MM.1S (cell line): Measurements from ENCODE around the gene ANKS1B.

Experiments used
- DNase-seq: peaks from one replicate; pipeline ENCODE4 v3.0.0-alpha.2; 2015
- H2AFZ ChIP-seq: fragments of 300-600 bp; sonication (generic); 2 replicates; pipeline ENCODE4 v1.6.0; 2016; ENCODE audit warnings: antibody characterized with exemption, low read length
- H3F3A ChIP-seq: fragments of 300-600 bp; sonication (generic); 2 replicates; pipeline ENCODE4 v1.6.1; 2016; ENCODE audit warnings: mild to moderate bottlenecking, antibody characterized with exemption, low read length, moderate library complexity, mixed read lengths; ENCODE audit not compliant: insufficient read depth
- H3K27ac ChIP-seq: fragments of 300-600 bp; sonication (generic); 2 replicates; pipeline ENCODE4 v1.5.1; 2016; ENCODE audit warnings: mild to moderate bottlenecking, low read length
- H3K27me3 ChIP-seq: fragments of 300-600 bp; sonication (generic); replicated peaks from 2 replicates; pipeline ENCODE4 v1.6.0; 2016; ENCODE audit warnings: low read length; ENCODE audit not compliant: insufficient read depth
- H3K36me3 ChIP-seq: fragments of 300-600 bp; sonication (generic); replicated peaks from 2 replicates; pipeline ENCODE4 v1.6.1; 2016; ENCODE audit warnings: mild to moderate bottlenecking, low read length, mixed read lengths; ENCODE audit not compliant: insufficient read depth
- H3K4me1 ChIP-seq: fragments of 300-600 bp; sonication (generic); 2 replicates; pipeline ENCODE4 v1.6.1; 2016; ENCODE audit warnings: low read length, mixed read lengths
- H3K4me2 ChIP-seq: fragments of 300-600 bp; sonication (generic); 2 replicates; pipeline ENCODE4 v1.6.0; 2016; ENCODE audit warnings: low read depth, low read length
- H3K4me3 ChIP-seq: fragments of 300-600 bp; sonication (generic); 2 replicates; pipeline ENCODE4 v1.5.1; 2016; ENCODE audit warnings: low read length, mixed read lengths
- H3K79me2 ChIP-seq: fragments of 300-600 bp; sonication (generic); 2 replicates; pipeline ENCODE4 v1.6.1; 2016; ENCODE audit warnings: mixed run types, low read length, mixed read lengths
- H3K9ac ChIP-seq: fragments of 300-600 bp; sonication (generic); 2 replicates; pipeline ENCODE4 v1.6.1; 2016; ENCODE audit warnings: low read length, mixed read lengths
- H3K9me2 ChIP-seq: fragments of 300-600 bp; sonication (generic); replicated peaks from 2 replicates; pipeline ENCODE4 v1.6.1; 2016; ENCODE audit warnings: mild to moderate bottlenecking, low read length, mixed read lengths; ENCODE audit not compliant: insufficient read depth
- H3K9me3 ChIP-seq: fragments of 300-600 bp; sonication (generic); replicated peaks from 2 replicates; pipeline ENCODE4 v1.6.1; 2016; ENCODE audit warnings: mild to moderate bottlenecking, low read length, mixed read lengths; ENCODE audit not compliant: insufficient read depth
- H4K20me1 ChIP-seq: fragments of 300-600 bp; sonication (generic); 2 replicates; pipeline ENCODE4 v1.6.1; 2016; ENCODE audit warnings: mild to moderate bottlenecking, low read length, moderate library complexity, mixed read lengths; ENCODE audit not compliant: insufficient read depth
- CTCF ChIP-seq: fragments of 300-600 bp; sonication (generic); IDR thresholded peaks from 2 replicates; pipeline ENCODE4 v1.5.1; 2016; ENCODE audit warnings: antibody characterized with exemption, low read length, mixed read lengths
- EZH2 ChIP-seq: fragments of 300-600 bp; sonication (generic); optimal IDR thresholded peaks from 2 replicates; pipeline ENCODE3; 2017; ENCODE audit warnings: low read depth, mild to moderate bottlenecking, antibody characterized with exemption, low read length, mixed read lengths
- EZH2phosphoT487 ChIP-seq: fragments of 300-600 bp; sonication (generic); IDR thresholded peaks from 2 replicates; pipeline ENCODE4 v1.6.1; 2018; ENCODE audit warnings: antibody characterized with exemption, low read length

The ANKS1B gene

GRCh38 chr12:99695050-99695449, 289.7 kb downstream of the ANKS1B start:
- Histone ChIP-seq H3K4me3 (no peak overlapping the region), H3K27ac (no peak overlapping the region), H3K4me2 (no peak overlapping the region), H3K9ac (no peak overlapping the region), H3F3A (no peaks in the 10 kb centered on the region), H3K79me2 (no peaks in the 10 kb centered on the region), H3K27me3 (no peaks in the 10 kb centered on the region), H3K4me1 (no peaks in the 10 kb centered on the region), H2AFZ (no peak overlapping the region), H3K9me2 (no peaks in the 10 kb centered on the region), H4K20me1 (no peaks in the 10 kb centered on the region), H3K9me3 (no peaks in the 10 kb centered on the region; the same call in 1 of the 2 replicates), H3K36me3 (no peaks in the 10 kb centered on the region)
- TF ChIP-seq EZH2phosphoT487 (no peak), CTCF (no peak), EZH2 (no peak)
- no peak for DNase-seq

GRCh38 chr12:99686142-99686541, 298.6 kb downstream of the ANKS1B start:
- H3K9me2 ChIP-seq = no peaks in the 10 kb centered on the region
- no peaks in the 10 kb centered on the region for H3K79me2 ChIP-seq
- H3K4me2 ChIP-seq = no peak overlapping the region
- no peak overlapping the region for H3K4me3 ChIP-seq
- no peak overlapping the region for H3K9ac ChIP-seq
- TF ChIP-seq EZH2phosphoT487 = no peak
- no peak for TF ChIP-seq EZH2
- TF ChIP-seq CTCF = no peak
- H3K9me3 ChIP-seq = no peaks in the 10 kb centered on the region; the same call in 1 of the 2 replicates
- H3K27me3 ChIP-seq = no peaks in the 10 kb centered on the region
- H3K27ac ChIP-seq = no peak overlapping the region
- no peaks in the 10 kb centered on the region for H3K4me1 ChIP-seq
- no peaks in the 10 kb centered on the region for H3K36me3 ChIP-seq
- no peaks in the 10 kb centered on the region for H4K20me1 ChIP-seq
- no peaks in the 10 kb centered on the region for H3F3A ChIP-seq
- DNase-seq = no peak
- no peak overlapping the region for H2AFZ ChIP-seq

- H3K9me2 ChIP-seq = no peaks in the 10 kb centered on the region
- no peaks in the 10 kb centered on the region for H3K36me3 ChIP-seq
- no peak for TF ChIP-seq CTCF
- no peak for TF ChIP-seq EZH2phosphoT487
- no peaks in the 10 kb centered on the region for H3K9me3 ChIP-seq
- H2AFZ ChIP-seq = no peak overlapping the region
- no peaks in the 10 kb centered on the region for H4K20me1 ChIP-seq
- H3F3A ChIP-seq = no peaks in the 10 kb centered on the region
- no peak overlapping the region for H3K4me2 ChIP-seq
- no peaks in the 10 kb centered on the region for H3K4me1 ChIP-seq
- H3K27me3 ChIP-seq = no peaks in the 10 kb centered on the region
- H3K9ac ChIP-seq = no peak overlapping the region
- H3K27ac ChIP-seq = no peak overlapping the region
- no peak for DNase-seq
- no peaks in the 10 kb centered on the region for H3K79me2 ChIP-seq
- H3K4me3 ChIP-seq = no peak overlapping the region
Observed at GRCh38 chr12:99680276-99680675, 304.5 kb downstream of the ANKS1B start.

- H2AFZ ChIP-seq = no peak overlapping the region
- no peaks in the 10 kb centered on the region for H3K79me2 ChIP-seq
- H3K4me2 ChIP-seq = no peak overlapping the region
- no peak for DNase-seq
- H3K9me2 ChIP-seq = no peaks in the 10 kb centered on the region
- no peaks in the 10 kb centered on the region for H3K9me3 ChIP-seq
- peaks cover 11% of the 10 kb centered on the region for H3K4me1 ChIP-seq
- H3K9ac ChIP-seq = no peak overlapping the region
- H3K4me3 ChIP-seq = no peak overlapping the region
- no peaks in the 10 kb centered on the region for H4K20me1 ChIP-seq
- no peak overlapping the region for H3K27ac ChIP-seq
- no peaks in the 10 kb centered on the region for H3K36me3 ChIP-seq
- H3K27me3 ChIP-seq = no peaks in the 10 kb centered on the region
- TF ChIP-seq EZH2 (no peak), CTCF (no peak), EZH2phosphoT487 (no peak)
- no peaks in the 10 kb centered on the region for H3F3A ChIP-seq
Observed at GRCh38 chr12:99670635-99671034, 314.1 kb downstream of the ANKS1B start.
